ES-I3 (cell line): ENCODE results near the gene TAGLN.

ENCODE experiments used
- H3K36me3 ChIP-seq: 2 replicates; pipeline ENCODE4 v1.6.1; 2013; ENCODE audit warnings: mild to moderate bottlenecking, low read length, control low read depth, moderate library complexity; ENCODE audit not compliant: insufficient read depth
- H3K4me1 ChIP-seq: 2 replicates; pipeline ENCODE4 v1.6.1; 2013; ENCODE audit warnings: mild to moderate bottlenecking, control low read depth, low read length; ENCODE audit not compliant: insufficient read depth
- H3K9ac ChIP-seq: 2 replicates; pipeline ENCODE4 v1.6.1; 2013; ENCODE audit warnings: low read depth, mild to moderate bottlenecking, low read length, moderate library complexity
- H3K9me3 ChIP-seq: 2 replicates; pipeline ENCODE4 v1.6.1; 2013; ENCODE audit warnings: mild to moderate bottlenecking, low read length, moderate library complexity; ENCODE audit not compliant: control insufficient read depth, insufficient read depth

Gene TAGLN

GRCh38 chr11:117199053-117199915, at the start of gene TAGLN:
Gene TAGLN (plus strand): TSS chr11:117199370. CDS start chr11:117203014, 3,644 bp downstream.
- H3K9ac ChIP-seq = peak within 1 kb of the TSS; percentile 70
- peaks cover 12% of the 10 kb centered on the region for H3K36me3 ChIP-seq
- H3K4me1 ChIP-seq = peaks cover 26% of the 10 kb centered on the region
- H3K9me3 ChIP-seq = no peaks in the 10 kb centered on the region

DNA sequence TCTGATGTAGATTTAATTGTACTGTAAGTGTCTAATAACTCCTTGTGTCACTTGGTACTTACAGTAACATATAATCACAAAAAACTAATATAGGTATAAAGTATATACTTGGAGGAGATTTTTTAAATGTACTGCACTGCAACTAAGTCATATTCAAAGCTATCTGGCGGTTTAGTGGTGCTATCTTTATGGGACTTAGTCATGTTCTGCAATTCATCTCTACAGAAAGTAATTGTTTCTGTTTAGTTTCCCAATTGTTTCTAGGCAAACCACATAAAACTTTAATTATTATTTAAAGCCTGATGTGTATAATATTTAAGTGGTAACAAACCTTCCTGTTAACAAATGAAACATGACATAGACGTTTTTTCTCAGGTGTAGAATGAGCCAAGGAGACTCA, 47.1 kb upstream of the TAGLN start:
- Histone ChIP-seq H3K36me3 (peaks cover 13% of the 10 kb centered on the region), H3K9ac (no peak overlapping the region), H3K4me1 (no peaks in the 10 kb centered on the region), H3K9me3 (no peaks in the 10 kb centered on the region)

DNA sequence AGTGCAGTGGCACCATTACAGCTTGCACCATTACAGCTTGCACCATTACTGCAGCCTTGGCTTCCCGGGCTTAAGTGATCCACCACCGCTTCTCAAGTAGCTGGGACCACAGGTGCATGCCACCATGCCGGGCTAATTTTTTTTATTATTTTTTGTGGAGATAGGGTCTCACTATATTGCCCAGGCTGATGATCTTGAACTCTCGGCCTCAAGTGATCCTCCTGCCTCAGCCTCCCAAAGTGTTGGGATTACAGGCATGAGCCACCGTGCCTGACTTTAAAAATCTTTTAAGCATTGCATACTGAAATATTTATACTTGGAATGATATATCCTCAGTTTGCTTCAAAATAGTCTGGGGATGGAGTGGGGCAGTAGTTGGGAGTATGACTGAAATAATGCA, 44.7 kb upstream of the TAGLN start:
- H3K9ac ChIP-seq = no peak overlapping the region
- no peaks in the 10 kb centered on the region for H3K4me1 ChIP-seq
- H3K36me3 ChIP-seq = peaks cover 10% of the 10 kb centered on the region
- H3K9me3 ChIP-seq = no peaks in the 10 kb centered on the region

- Histone ChIP-seq H3K9me3 (no peaks in the 10 kb centered on the region), H3K36me3 (peaks cover 17% of the 10 kb centered on the region), H3K9ac (no peak overlapping the region), H3K4me1 (no peaks in the 10 kb centered on the region)
Measured at GRCh38 chr11:117157507-117157906, 41.7 kb upstream of the TAGLN start.

GRCh38 chr11:117159892-117160291, 39.3 kb upstream of the TAGLN start:
- Histone ChIP-seq H3K4me1 (no peaks in the 10 kb centered on the region), H3K36me3 (peaks cover 17% of the 10 kb centered on the region), H3K9ac (no peak overlapping the region), H3K9me3 (no peaks in the 10 kb centered on the region)

GRCh38 chr11:117160826-117161225, 38.3 kb upstream of the TAGLN start:
- no peak overlapping the region for H3K9ac ChIP-seq

GRCh38 chr11:117166491-117166890, 32.7 kb upstream of the TAGLN start:
- H3K4me1 ChIP-seq = peaks cover 1% of the 10 kb centered on the region
- H3K9ac ChIP-seq = no peak overlapping the region
- H3K9me3 ChIP-seq = no peaks in the 10 kb centered on the region
- H3K36me3 ChIP-seq = peaks cover 14% of the 10 kb centered on the region

More at GRCh38 chr11:117160826-117161225, 38.3 kb upstream of the TAGLN start:
- H3K36me3 ChIP-seq = peaks cover 20% of the 10 kb centered on the region
- no peaks in the 10 kb centered on the region for H3K9me3 ChIP-seq
- no peaks in the 10 kb centered on the region for H3K4me1 ChIP-seq

- no peaks in the 10 kb centered on the region for H3K9me3 ChIP-seq
Measured at GRCh38 chr11:117169736-117170135, 29.4 kb upstream of the TAGLN start.

GRCh38 chr11:117170210-117170609, 29.0 kb upstream of the TAGLN start:
- Histone ChIP-seq H3K4me1 (peaks cover 19% of the 10 kb centered on the region), H3K36me3 (peaks cover 8% of the 10 kb centered on the region), H3K9ac (no peak overlapping the region), H3K9me3 (no peaks in the 10 kb centered on the region)

More at GRCh38 chr11:117169736-117170135, 29.4 kb upstream of the TAGLN start:
- no peak overlapping the region for H3K9ac ChIP-seq
- peaks cover 8% of the 10 kb centered on the region for H3K36me3 ChIP-seq
- peaks cover 19% of the 10 kb centered on the region for H3K4me1 ChIP-seq

- Histone ChIP-seq H3K36me3 (peaks cover 4% of the 10 kb centered on the region), H3K9ac (no peak overlapping the region), H3K4me1 (peaks cover 19% of the 10 kb centered on the region), H3K9me3 (no peaks in the 10 kb centered on the region)
Measured at GRCh38 chr11:117171007-117171403, 28.2 kb upstream of the TAGLN start.

- H3K9me3 ChIP-seq = no peaks in the 10 kb centered on the region
- peaks cover 19% of the 10 kb centered on the region for H3K4me1 ChIP-seq
- peaks cover 5% of the 10 kb centered on the region for H3K36me3 ChIP-seq
- no peak overlapping the region for H3K9ac ChIP-seq
Measured at GRCh38 chr11:117171404-117172061, 27.6 kb upstream of the TAGLN start.

- Histone ChIP-seq H3K36me3 (peaks cover 6% of the 10 kb centered on the region), H3K9me3 (no peaks in the 10 kb centered on the region), H3K4me1 (peaks cover 19% of the 10 kb centered on the region), H3K9ac (no peak overlapping the region)
Measured at GRCh38 chr11:117172724-117173421, 26.3 kb upstream of the TAGLN start.

- Histone ChIP-seq H3K9me3 (no peaks in the 10 kb centered on the region), H3K4me1 (peaks cover 24% of the 10 kb centered on the region), H3K36me3 (peaks cover 6% of the 10 kb centered on the region; the same call in 1 of the 2 replicates), H3K9ac (no peak overlapping the region)
Measured at GRCh38 chr11:117175104-117175503, 24.1 kb upstream of the TAGLN start.

DNA sequence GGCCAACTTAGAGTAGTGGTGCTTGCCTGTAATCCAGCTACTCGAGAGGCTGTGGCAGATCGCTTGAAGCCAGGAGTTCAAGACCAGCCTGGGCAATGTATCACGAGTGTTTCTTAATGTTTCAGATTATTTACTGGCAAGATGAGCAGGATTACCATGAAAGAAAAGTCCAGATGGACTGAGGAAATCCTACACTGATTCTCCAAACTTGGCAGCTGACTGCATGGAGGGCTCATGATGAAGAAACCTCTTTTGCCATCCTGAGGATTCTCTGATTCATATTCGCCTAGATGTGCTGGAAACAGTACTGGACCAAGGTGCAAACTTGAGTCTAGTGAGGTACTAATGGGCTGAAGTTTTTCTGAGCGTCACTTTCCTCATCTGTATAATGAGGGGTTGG, 23.4 kb upstream of the TAGLN start:
- Histone ChIP-seq H3K36me3 (peaks cover 6% of the 10 kb centered on the region; the same call in 1 of the 2 replicates), H3K9ac (no peak overlapping the region), H3K4me1 (peaks cover 27% of the 10 kb centered on the region), H3K9me3 (no peaks in the 10 kb centered on the region)
